Mammary epithelial cell (primary cell): ENCODE data around the gene LGALS7.

ENCODE experiments used
- EZH2 ChIP-seq: IDR thresholded peaks from 2 replicates; pipeline ENCODE4 v1.6.1; 2012; ENCODE audit warnings: low read length, inconsistent platforms, borderline replicate concordance
- TF ChIP-seq, protein P1 (sequence below), 2 donors: IDR thresholded peaks in 1 of 2; conservative IDR thresholded peaks in 1 of 2; 2 replicates each; pipeline ENCODE4 v1.5.1; 2011 to 2012; ENCODE audit warnings: inconsistent platforms in 2 of 2, low read length in 2 of 2, mild to moderate bottlenecking in 2 of 2, control low read depth in 1 of 2, low read depth in 1 of 2; ENCODE audit not compliant: insufficient read depth in 1 of 2; ENCODE audit errors: extremely low read depth in 1 of 2

DNA sequence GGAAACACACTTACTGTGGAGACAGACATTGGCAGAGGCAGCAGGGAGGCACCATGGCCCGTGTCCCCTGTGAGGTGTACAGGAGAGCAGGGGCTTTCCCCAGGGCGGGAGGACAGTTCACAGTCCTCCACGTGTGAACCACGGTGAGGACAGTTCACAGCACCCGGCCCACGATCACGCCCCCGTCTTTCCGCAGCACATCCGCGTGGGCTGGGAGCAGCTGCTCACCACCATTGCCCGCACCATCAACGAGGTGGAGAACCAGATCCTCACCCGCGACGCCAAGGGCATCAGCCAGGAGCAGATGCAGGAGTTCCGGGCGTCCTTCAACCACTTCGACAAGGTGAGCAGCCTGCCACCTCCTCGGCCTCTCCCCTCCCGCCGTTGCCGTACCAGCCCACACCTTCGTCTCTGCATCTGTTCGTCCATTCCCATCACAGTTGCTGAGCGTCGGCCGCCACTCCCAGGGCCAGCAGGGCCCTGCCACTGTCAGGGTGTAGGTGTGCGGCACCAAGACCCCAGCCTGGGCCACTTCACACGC, 46.5 kb downstream of the LGALS7 start:
- TF ChIP-seq, protein P1, sequence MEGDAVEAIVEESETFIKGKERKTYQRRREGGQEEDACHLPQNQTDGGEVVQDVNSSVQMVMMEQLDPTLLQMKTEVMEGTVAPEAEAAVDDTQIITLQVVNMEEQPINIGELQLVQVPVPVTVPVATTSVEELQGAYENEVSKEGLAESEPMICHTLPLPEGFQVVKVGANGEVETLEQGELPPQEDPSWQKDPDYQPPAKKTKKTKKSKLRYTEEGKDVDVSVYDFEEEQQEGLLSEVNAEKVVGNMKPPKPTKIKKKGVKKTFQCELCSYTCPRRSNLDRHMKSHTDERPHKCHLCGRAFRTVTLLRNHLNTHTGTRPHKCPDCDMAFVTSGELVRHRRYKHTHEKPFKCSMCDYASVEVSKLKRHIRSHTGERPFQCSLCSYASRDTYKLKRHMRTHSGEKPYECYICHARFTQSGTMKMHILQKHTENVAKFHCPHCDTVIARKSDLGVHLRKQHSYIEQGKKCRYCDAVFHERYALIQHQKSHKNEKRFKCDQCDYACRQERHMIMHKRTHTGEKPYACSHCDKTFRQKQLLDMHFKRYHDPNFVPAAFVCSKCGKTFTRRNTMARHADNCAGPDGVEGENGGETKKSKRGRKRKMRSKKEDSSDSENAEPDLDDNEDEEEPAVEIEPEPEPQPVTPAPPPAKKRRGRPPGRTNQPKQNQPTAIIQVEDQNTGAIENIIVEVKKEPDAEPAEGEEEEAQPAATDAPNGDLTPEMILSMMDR (conservative IDR thresholded peaks at IDR 0.05 in 1 of 2, IDR thresholded peaks at IDR 0.05 in 1 of 2; ENCODE audit: extremely low read depth in 1 of 2, insufficient read depth in 1 of 2, low read depth in 1 of 2, low read length in 2 of 2): no peak
- TF ChIP-seq EZH2: no peak
